ENCODE data around the gene SPSB2.
"Not testable (repeated sequence)": the region's sequence is repeated elsewhere in the genome, so short reads cannot be mapped to it uniquely, and the experiment has no call there.

Gene SPSB2

DNA sequence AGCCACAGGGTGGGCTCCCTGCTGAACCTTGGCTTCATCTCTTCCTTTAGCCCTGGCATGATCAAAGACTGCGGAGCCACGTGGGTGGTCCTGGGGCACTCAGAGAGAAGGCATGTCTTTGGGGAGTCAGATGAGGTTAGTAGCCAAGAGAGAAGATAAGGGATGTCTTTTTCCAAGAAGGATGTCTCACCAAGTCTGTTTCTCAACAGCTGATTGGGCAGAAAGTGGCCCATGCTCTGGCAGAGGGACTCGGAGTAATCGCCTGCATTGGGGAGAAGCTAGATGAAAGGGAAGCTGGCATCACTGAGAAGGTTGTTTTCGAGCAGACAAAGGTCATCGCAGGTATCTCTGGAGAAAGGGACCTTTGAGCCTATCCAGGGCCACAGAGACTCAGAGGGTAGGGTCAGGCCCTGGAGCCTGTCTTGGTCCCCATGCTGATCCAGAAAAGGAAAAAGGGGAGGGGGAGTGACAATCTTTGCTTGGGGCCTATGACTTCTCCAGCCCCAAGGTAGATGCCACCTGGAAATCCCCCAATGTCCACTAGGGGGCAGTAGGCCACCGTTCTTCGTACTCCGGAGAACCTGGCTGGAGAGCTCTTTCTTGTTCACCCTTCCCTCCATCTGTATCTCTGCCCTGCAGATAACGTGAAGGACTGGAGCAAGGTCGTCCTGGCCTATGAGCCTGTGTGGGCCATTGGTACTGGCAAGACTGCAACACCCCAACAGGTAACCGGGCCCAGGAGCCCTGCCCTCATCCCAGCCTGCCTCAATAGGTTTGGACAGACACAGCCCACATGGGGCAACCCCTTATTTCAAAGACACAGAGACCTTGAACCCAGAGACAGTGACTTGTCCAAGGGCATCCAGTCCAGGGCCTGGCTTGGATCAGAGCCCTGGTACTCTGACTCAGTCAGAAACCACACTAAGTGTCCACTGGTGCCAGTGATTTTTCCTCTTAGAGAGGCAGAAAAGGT, 3.8 kb downstream of the SPSB2 start:
- DNase-seq = peak; percentile 88

DNA sequence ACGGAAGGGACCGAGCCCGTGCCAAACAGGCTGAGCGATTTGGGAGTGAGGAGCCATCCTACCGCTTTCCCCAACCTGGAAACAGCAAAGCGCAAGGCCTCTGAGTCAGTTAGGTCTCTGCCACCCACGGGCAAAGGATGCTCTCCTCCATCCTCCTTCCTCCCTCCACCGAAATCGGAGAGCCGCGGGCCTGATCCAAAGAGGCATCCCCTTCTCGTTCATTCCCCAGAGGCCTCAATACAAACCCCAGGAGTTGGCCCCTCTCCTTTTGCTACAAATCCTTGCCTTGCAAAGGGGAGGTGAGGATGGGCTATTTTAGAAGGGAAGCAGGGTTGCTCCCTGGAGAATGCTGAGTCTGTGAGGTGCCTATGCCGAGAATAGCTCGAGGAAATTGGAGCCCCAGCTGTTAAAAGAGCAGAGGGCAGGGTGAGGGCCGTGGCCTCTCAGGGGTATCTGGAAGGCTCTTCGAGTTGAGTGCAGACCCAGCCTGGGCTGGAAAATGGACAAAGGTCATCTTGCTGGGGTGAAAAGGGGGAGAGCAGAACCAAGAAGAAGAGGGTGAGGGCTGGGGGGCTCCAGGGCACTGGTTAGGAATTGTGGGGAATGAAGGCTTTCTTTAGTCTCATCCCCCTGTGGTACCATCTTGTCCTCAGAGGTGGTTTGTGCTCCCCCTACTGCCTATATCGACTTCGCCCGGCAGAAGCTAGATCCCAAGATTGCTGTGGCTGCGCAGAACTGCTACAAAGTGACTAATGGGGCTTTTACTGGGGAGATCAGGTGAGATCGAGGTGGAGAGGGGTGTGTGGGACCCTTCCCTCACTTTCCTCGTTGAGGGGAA, 4.7 kb downstream of the SPSB2 start:
- no peak for DNase-seq

DNA sequence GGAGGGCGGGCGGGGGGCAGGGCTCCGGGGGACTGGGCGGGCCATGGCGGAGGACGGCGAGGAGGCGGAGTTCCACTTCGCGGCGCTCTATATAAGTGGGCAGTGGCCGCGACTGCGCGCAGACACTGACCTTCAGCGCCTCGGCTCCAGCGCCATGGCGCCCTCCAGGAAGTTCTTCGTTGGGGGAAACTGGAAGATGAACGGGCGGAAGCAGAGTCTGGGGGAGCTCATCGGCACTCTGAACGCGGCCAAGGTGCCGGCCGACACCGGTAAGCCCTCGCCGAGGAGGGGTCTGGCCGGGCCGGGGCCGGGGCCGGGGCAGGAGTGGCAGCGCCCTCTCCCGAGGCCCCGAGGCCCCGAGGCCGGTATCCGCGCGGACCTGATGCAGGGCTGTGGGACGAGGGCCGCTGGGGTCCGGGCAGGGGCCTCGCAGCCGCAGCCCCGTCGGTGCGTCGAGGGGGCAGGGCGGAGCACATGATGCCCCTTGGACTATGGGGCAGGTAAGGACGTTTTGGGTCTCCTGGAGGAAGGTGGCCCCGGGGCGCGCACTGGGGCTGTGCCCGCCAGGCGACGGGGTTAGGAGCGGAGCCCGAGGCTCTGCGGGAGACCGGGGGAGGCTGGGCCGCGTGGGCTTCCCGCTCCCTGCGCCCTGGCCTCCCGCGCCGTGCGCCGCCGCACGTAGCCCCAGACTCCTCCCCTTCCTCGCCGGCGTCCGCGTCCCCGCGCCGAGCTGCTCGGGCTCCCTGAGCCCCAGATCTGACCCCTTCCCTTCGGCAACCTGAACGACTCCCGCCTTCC, 5.5 kb downstream of the SPSB2 start, which contains the start of gene TPI1:
Gene TPI1, plus strand, starts transcription at position 119 of the 798 bp plus-strand sequence. Its CDS starts 36 bp downstream, at position 155.
- DNase-seq = peak; percentile 91

DNA sequence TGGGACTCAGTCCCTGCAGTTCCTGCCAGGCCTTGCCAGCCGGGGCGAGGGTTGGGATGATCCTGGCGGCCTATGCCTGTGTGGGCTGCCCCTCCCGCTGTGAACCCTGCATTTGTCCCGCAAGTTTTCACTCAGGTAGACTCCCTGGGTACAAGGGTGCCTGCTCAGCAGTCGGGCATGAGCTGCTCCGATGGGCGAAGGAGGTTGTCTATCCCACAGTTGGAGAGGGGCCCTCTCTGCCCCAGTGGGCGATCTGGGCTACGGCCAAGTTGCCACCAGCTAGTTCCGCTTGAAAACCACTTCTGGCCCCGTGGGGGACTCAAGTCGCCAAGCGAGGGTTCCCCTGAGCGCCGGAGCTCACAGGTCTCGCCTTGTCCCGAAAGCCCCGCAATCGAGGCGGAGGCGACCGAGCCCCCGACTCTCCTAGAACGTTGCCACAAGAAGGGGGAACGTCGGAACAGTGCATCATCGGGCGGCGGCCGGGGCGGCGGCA, 6.1 kb downstream of the SPSB2 start:
- no peak for DNase-seq

DNA sequence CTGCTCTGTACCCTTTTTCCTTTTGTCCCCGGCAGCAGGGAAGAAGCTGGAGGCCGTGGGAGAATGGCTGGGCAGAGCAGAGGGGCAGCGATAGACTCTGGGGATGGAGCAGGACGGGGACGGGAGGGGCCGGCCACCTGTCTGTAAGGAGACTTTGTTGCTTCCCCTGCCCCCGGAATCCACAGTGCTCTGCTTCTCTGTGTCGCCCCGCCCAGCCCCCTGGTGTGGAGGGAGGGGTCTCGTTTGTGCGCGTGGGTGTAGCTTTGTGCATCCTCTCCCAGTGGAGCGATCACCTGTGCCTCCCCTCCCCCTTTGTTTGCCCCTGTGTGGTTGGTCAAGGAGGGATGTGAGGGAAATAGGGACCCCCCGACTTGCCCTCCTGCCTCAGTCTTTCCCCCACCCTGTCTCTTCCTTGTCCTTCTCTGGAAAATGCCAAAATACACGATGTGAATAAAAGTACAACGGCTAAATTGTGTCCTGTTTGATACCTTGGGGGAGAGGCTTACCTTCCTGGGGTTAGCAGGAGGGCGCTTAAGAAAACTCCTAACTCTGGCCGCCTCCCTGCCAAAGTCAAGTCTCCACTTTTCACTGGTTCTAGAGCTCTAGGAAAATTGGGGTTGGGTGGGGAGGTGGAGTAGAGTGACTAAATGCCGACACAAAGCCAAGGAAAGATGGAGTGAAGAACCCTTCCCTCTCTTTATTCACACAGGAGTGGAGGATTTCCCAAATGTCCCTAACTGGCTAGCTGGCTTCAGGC, 6.8 kb downstream of the SPSB2 start:
- DNase-seq = peak; percentile 29

DNA sequence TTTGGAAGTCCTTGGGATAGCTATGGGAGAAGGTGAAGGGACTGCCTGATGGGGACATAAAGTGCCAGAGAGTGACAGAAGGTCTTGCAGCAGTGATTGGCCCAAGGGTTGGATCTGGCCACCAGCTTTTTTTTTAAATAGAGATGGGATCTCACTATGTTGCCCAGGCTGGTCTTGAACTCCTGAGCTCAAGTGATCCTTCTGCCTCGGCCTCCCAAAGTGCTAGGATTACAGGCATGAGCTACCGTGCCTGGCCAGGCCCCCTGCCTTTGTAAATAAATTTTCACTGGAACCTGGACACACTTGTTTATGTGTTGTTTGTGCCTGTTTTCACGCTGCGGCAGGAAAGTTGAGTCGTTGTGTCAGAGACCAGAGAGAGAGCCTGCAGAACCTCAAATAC, 7.8 kb downstream of the SPSB2 start:
- DNase-seq = not testable (repeated sequence)

DNA sequence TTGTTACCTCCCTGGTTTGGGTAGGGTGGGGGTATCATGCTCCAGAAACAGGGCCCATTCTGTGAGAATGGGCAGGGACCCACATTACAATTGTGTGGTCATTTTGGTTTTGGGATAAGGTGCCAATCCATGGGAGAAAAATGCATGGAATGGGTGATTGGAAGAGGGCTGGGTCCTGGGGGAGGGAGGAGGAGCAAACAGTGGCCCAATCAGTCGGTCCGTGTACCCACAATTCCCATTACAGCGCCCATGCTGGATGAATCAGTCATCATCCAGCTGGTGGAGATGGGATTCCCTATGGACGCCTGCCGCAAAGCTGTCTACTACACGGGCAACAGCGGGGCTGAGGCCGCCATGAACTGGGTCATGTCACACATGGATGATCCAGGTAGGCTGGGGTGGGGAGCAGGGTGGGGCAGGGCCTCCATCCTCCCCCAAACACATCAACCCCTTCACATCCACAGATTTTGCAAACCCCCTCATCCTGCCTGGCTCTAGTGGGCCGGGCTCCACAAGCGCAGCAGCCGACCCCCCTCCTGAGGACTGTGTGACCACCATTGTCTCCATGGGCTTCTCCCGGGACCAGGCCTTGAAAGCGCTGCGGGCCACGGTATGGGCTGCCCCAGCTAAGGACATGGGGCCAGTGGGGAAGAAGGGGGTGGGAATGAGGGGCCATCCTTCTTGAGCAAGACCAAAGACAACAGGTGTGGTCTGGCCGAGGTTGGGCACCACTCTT, 9.3 kb downstream of the SPSB2 start:
- DNase-seq = no peak

DNA sequence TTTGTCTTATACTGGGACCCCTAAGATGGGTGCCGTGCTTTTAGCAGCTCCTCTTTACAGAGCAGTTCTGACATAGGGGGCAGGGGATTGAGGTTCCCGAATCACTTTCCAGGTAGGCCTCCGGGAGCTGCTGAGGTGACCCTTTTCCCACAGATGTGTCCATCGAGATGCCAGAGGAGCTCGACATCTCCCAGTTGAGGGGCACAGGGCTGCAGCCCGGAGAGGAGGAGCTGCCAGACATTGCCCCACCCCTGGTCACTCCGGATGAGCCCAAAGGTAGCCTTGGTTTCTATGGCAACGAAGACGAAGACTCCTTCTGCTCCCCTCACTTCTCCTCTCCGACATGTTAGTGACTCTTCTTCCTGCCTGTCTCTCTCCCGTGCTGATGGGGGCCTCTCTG, 10.1 kb downstream of the SPSB2 start:
- no peak for DNase-seq

DNA sequence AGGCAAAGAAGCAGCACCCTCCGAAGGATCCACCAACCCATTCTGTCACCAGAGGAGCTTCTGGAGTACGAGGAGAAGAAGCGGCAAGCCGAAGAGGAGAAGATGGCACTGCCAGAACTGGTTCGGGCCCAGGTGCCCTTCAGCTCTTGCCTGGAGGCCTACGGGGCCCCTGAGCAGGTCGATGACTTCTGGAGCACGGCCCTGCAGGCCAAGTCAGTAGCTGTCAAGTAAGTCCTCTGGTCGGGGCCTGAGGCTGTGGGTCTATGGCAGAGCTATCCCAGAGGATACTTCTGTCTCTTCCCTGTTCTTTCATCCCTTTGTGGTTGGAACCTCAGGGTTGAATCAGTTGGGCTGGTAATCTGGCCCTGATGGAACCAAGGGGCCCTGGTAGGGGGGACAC, 11.7 kb downstream of the SPSB2 start:
- DNase-seq = no peak

DNA sequence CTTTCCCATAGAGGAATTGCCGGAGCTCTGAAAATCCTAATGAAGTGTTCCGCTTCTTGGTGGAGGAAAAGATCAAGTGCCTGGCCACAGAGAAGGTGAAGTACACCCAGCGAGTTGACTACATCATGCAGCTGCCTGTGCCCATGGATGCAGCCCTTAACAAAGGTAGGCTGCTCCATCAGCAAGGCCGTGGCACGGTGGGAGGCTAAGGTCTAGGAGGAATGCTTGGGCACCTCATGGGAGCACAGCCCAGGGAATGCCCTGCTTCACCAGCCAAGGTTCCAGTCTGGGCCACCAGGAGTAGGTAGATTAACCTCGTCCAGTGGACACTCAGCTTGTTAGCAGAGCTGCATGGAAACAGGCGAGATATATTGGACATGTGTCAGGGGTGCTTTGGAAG, 12.2 kb downstream of the SPSB2 start:
- DNase-seq = no peak

DNA sequence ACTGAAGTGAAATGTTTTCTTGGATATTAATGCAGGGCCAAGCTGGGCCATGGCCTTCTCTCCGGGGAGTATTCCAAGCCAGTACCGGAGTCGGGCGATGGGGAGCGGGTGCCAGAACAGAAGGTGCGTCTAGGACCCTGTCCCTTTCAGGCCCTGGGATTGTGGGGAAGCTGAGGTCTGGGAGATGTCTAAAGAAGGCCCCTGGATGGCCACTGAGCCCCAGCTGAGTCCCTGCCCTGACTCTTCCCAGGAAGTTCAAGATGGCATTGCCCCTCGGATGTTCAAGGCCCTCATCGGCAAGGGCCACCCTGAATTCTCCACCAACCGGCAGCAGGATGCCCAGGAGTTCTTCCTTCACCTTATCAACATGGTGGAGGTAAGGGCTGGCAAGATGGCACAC, 13.0 kb downstream of the SPSB2 start:
- no peak for DNase-seq

DNA sequence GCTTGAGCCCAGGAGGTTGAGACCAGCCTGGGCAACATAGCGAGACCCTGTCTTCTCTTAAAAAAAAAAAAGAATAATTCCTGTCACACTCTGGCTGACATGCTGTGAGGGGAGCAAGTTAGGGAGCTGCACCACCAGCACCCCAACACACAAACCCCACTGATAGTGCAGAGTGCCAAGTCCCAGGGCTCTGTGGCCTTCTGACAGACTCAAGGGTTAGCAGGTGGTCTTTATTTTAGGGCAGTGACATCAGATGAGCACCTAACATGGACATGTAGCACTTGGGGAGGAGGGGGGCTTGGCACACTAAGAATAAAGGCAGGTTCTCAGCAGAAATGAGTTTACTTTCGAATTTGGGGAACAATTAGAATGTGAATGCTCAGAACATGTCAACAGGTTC, 14.3 kb downstream of the SPSB2 start:
- DNase-seq = no peak

DNA sequence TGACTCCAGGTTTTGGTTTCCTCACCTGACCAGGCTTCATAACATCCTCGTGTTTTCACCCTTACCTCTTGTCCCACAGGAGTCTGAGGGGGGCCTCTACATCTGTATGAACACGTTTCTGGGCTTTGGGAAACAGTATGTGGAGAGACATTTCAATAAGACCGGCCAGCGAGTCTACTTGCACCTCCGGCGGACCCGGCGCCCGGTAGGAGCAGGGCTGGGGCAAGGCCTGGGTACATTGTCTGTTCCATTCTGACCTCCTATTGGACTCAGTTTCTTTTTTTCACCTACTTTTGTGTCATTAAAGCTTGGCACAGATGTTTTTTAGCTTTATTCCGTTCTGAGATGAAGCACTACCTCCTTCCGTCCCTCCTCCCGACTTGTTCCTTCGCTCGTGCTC, 17.8 kb downstream of the SPSB2 start:
- DNase-seq = no peak

DNA sequence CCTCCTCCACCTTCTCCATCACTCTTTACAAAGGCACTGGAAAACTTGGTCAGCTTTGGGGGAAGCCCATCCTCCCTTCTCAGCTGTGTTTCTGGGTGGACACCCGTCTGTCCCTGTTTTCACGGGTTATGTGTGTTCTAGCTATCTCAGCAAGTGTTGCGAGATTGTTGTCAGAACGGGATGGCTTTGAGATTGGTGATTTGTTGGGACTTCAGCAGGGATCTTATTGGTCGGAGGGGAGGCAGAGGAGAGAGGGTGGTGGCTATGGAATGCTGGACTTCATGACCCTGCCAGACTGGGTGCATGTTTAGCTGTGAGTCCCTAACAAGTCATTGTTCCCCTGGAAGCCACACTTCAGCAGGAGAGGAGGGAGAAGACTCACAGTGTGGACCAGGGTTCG, 19.1 kb downstream of the SPSB2 start:
- no peak for DNase-seq

DNA sequence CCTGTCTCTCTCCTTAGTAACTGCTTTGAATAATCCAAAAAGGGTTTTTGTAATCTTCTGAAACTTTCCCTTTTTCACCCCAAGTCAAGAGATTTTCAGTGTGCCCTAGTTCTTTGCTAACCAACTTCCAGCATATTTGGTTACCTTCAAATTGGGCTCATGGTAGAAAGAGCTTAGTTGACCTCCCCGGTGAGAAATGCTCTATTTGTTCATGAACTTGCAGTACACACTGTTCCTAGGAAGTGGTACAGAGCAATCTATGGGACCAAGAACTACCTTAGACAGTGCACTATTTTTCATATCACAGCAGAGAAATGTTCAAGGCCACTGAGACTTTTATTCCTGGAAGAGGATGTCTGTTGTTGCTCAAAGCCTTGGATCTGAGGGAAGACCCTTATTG, 19.5 kb downstream of the SPSB2 start:
- no peak for DNase-seq

DNA sequence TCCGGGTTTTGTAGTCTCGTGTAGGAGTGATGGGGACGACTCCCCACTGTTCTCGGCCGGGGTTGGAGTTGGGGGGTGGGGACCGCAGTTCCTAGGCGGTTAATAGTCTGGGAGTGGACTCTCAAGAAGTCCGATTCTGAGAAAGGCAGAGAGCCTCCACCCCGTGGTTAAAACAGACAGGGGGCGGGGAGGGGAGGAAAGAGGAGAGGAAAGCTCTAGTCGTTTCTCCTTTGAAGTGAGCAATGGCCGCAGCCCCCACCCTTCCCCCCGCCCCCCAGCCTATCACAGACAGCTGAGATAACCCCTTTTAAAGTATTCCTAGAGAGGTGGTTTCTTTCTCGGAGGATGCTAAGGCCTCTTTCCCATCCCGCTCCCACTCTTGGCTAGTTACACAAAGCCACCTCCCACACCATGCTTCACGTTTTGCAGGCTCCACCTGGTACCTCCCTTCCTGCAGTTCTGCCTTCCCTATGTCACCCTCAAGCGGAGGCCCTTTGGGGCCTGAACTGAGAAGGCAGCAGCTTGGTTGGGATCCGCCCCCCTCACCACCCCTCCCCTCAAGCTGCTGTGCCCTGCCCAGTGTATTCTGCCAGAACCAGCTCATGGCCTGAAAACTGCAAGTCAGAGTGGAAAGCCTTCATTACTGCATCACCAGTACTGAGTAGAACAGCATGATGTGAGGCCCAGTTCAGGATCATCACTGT, 20.3 kb downstream of the SPSB2 start:
- peak; percentile 68 for DNase-seq

DNA sequence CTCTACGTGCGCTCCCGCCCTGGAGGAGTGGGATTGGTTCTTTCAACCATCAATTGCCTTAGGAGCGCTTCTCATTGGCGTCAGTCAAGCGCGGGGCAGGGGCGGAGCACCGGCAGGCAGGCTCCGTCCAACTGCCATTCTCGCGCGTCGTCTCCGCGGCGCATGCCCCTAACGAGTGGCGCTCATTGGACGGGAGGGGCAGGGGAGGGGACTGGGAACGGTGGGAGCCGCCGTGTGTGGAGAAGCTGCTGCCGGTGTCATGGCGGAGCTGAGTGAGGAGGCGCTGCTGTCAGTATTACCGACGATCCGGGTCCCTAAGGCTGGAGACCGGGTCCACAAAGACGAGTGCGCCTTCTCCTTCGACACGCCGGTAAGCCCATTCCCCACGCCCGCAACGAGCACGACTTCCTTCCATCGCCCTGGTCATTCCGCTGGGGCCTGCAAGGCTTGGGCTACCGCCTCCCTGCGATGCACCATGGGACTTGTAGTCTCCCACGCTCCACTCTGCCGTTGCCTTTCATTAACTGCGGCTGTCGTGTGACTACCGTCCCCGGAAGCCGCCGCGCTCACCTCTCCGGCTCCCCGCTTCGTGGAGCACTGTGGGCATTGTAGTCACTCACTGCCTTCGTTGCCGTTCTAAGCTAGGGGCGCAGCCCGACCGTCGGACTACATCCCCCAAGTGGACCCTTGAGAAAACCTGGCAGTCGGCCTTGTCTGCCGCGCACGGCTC, 21.0 kb downstream of the SPSB2 start, which contains the start of gene USP5:
Gene USP5, plus strand, starts transcription at position 230 of the 730 bp plus-strand sequence. Its CDS starts 30 bp downstream, at position 260.
- DNase-seq = peak; percentile 100

DNA sequence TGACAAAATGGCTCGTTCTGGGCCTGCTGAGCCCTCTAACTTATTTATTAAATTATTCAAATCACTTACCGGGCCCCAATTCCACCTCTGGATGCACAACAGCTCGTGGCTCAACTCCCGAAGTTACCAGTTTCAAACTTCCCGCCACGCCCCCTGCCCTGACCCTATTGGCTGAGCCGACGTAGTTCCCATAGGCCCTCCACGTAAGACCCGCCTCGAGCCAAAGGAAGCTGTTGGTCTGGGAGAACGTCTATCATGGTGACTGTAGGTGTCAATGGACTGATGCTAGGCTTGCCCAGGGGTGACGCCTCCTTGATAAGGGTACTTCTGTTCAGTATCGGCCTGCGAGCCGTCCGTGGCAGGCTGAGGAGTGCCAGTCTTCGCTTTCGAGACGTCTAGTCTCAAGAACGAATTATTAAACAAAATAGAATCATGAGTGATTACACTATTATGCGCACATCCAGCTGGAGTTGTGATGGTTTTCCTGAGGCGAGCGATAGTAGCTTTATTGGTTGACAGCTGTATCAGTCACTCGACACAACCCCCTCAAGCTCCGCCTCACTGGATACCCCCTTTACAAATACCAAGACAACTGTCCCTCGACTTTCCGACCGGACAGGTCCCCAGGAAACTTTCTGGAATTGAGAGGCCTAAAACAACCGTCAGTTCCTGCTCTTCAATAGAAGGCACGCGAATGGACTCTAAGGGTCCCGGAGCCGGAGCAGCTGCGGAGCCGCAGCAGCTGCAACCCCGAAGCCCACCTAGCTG, 21.8 kb downstream of the SPSB2 start, which contains the start of gene CDCA3:
Gene CDCA3, minus strand, starts transcription at position 134 of the 768 bp plus-strand sequence. CDS start 334 bp downstream, outside the sequence.
- peak; percentile 100 for DNase-seq

DNA sequence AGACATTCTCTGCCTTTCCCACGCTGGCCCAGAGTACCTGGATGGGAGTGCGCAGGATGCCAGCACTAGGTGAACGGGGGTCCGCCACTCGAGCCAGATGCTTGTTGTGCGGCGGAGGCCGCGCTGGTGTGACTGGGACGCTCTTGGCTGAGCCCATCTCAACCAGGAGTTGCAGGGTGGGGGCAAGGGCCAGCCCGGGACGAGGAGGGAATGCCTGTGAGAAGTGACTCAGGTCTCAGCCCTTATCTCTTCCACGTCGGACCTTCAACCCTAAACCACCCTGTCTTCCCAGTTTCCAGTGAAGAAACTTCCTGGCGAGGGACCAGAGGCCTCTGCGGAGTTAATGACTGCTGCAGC, 22.3 kb downstream of the SPSB2 start:
- no peak for DNase-seq

Measured in NCI-H146 (cell line).